Activated CD4-positive, alpha-beta memory T cell treated with anti-CD3 and anti-CD28 coated beads for 36 hours (primary cell): ENCODE measurements around the gene EML1. TPM values are rescaled to one million over a fixed set of nuclear protein-coding genes. Genes with fewer than 3 reads are reported as not detected.

ENCODE experiments used
- CTCF ChIA-PET: fragments of 350-600 bp; sonication (Branson Sonifier 250); formaldehyde crosslinking; loops from one replicate; lab custom pipeline; 2021; ENCODE audit warnings: antibody characterized with exemption, inconsistent platforms; lab: Charles Lee
- POLR2A ChIA-PET: fragments of 350-600 bp; sonication (Branson Sonifier 250); formaldehyde crosslinking; loops from one replicate; lab custom pipeline; 2021; ENCODE audit warnings: antibody characterized with exemption; lab: Charles Lee
- DNase-seq: peaks from one replicate; pipeline ENCODE4 v3.0.0-alpha.2; 2020
- H3K27ac Mint-ChIP-seq: one replicate; pipeline ENCODE4 v1.8.0; 2021; ENCODE audit warnings: mixed read lengths
- H3K27me3 Mint-ChIP-seq: one replicate; pipeline ENCODE4 v1.8.0; 2021; ENCODE audit warnings: mixed read lengths
- H3K36me3 Mint-ChIP-seq: one replicate; pipeline ENCODE4 v1.8.0; 2021; ENCODE audit warnings: mixed read lengths
- H3K4me1 Mint-ChIP-seq: one replicate; pipeline ENCODE4 v1.8.0; 2021; ENCODE audit warnings: low read depth, mixed read lengths
- H3K4me3 Mint-ChIP-seq: one replicate; pipeline ENCODE4 v1.8.0; 2021; ENCODE audit warnings: mild to moderate bottlenecking, mixed read lengths
- H3K9me3 Mint-ChIP-seq: one replicate; pipeline ENCODE4 v1.8.0; 2021; ENCODE audit warnings: mixed read lengths
- intact Hi-C: fragments of 100-400 bp; cut with micrococcal nuclease; formaldehyde crosslinking; loops from one replicate; pipeline ENCODE4 v1.15.1; 2023
- total RNA-seq, 2 experiments: library from RNA; stranded (reverse); gene quantifications; one replicate each; pipeline ENCODE4 v1.2.3, GENCODE V29; 2021

EML1 gene
- total RNA-seq, 2 experiments from 2014 or later = 1.5 to 1.9 TPM

DNA sequence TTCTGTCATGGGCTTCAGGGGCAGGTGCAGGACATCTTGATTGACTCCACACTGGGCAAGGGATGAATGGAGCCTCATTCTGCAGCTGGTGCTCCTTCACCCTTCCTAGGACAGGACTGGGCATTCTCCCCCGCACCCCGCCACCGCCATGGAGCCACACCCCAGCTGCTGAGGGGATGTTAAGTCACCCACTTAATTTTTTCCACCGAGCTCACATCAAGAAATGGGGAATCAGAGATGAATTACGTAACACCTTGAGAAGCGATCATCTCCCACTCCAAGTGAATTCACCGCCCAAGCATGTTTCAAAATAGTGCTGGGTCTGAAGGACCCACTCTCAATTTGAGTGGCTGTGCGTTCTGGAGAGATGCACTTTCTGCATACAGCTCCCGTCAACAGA, 94.2 kb downstream of the EML1 start:
- no peak overlapping the region for H3K27ac Mint-ChIP-seq
- POLR2A ChIA-PET = no interaction called here
- no peak overlapping the region for H3K4me3 Mint-ChIP-seq
- peaks cover 4% of the 10 kb centered on the region for H3K27me3 Mint-ChIP-seq
- no peaks in the 10 kb centered on the region for H3K36me3 Mint-ChIP-seq
- no peak for DNase-seq
- H3K4me1 Mint-ChIP-seq = no peaks in the 10 kb centered on the region
- intact Hi-C loops = loop anchor here (5.0 kb wide), 1 partner anchor 365 kb away; no protein-coding TSS in a partner anchor
- CTCF ChIA-PET = interaction anchor here (0.7 to 7.8 kb wide), 6 partner anchors 11 to 204 kb away, joined by 3 to 83 read pairs (median 4); no protein-coding TSS in a partner anchor
- no peaks in the 10 kb centered on the region for H3K9me3 Mint-ChIP-seq

- Mint-ChIP-seq H3K9me3 (no peaks in the 10 kb centered on the region), H3K27ac (no peak overlapping the region), H3K4me3 (no peak overlapping the region), H3K36me3 (no peaks in the 10 kb centered on the region), H3K27me3 (peaks cover 8% of the 10 kb centered on the region), H3K4me1 (no peaks in the 10 kb centered on the region)
- ChIA-PET CTCF (interaction anchor here (0.7 to 7.8 kb wide), 7 partner anchors 9 to 205 kb away, joined by 3 to 83 read pairs (median 4); no protein-coding TSS in a partner anchor), POLR2A (no interaction called here)
- DNase-seq = no peak
- intact Hi-C loops = loop anchor here (5.0 kb wide), 1 partner anchor 366 kb away; no protein-coding TSS in a partner anchor
Observed at GRCh38 chr14:99888149-99888548, 94.9 kb downstream of the EML1 start.

- ChIA-PET POLR2A (no interaction called here), CTCF (interaction anchor here (1.2 to 7.8 kb wide), 4 partner anchors 8 to 160 kb away, joined by 3 to 83 read pairs (median 4); no protein-coding TSS in a partner anchor)
- peaks cover 10% of the 10 kb centered on the region for H3K27me3 Mint-ChIP-seq
- H3K36me3 Mint-ChIP-seq = no peaks in the 10 kb centered on the region
- no peak for DNase-seq
- H3K4me1 Mint-ChIP-seq = no peaks in the 10 kb centered on the region
- intact Hi-C loops = loop anchor here (5.0 kb wide), 1 partner anchor 367 kb away; no protein-coding TSS in a partner anchor
- H3K27ac Mint-ChIP-seq = no peak overlapping the region
- H3K4me3 Mint-ChIP-seq = no peak overlapping the region
- no peaks in the 10 kb centered on the region for H3K9me3 Mint-ChIP-seq
Observed at GRCh38 chr14:99889268-99889667, 96.1 kb downstream of the EML1 start.

GRCh38 chr14:99891266-99891665, 98.1 kb downstream of the EML1 start:
- H3K4me3 Mint-ChIP-seq = no peak overlapping the region
- peaks cover 11% of the 10 kb centered on the region for H3K27me3 Mint-ChIP-seq
- no peaks in the 10 kb centered on the region for H3K9me3 Mint-ChIP-seq
- H3K27ac Mint-ChIP-seq = no peak overlapping the region
- H3K4me1 Mint-ChIP-seq = no peaks in the 10 kb centered on the region
- H3K36me3 Mint-ChIP-seq = no peaks in the 10 kb centered on the region
- intact Hi-C loops = no loop called here
- POLR2A ChIA-PET = no interaction called here
- no peak for DNase-seq
- CTCF ChIA-PET = interaction anchor here (1.6 kb wide), 2 partner anchors 7 to 204 kb away, joined by 4 read pairs; no protein-coding TSS in a partner anchor

- intact Hi-C loops = no loop called here
- CTCF ChIA-PET = interaction anchor here (0.7 to 1.6 kb wide), 3 partner anchors 55 to 204 kb away, joined by 3 to 4 read pairs (median 4); no protein-coding TSS in a partner anchor
Observed at GRCh38 chr14:99891900-99892299, 98.7 kb downstream of the EML1 start.

DNA sequence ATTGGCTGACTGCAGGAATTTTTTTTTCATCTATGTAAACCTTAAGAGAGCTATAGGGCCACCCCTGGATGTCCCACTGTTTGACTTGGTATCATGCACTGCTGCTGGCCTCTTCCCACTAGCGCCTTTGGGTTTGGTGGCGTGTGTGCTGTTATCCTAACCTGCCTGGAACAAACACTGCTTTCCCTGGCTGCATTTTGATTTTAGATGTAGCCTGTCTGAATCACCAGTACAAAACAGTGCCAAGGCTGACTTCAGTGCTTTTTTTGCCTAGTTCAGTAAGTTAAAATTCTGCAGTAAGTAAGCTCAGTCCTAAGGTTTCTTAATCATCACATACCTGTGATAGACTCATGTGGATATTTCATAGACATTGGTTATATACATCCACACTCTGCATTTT, 99.2 kb downstream of the EML1 start:
- intact Hi-C loops = no loop called here
- no peaks in the 10 kb centered on the region for H3K4me1 Mint-ChIP-seq
- H3K27ac Mint-ChIP-seq = no peak overlapping the region
- no peak for DNase-seq
- no peaks in the 10 kb centered on the region for H3K36me3 Mint-ChIP-seq
- H3K27me3 Mint-ChIP-seq = peaks cover 11% of the 10 kb centered on the region
- CTCF ChIA-PET = interaction anchor here (0.7 to 1.6 kb wide), 3 partner anchors 54 to 205 kb away, joined by 3 to 4 read pairs (median 4); no protein-coding TSS in a partner anchor
- POLR2A ChIA-PET = no interaction called here
- no peak overlapping the region for H3K4me3 Mint-ChIP-seq
- H3K9me3 Mint-ChIP-seq = no peaks in the 10 kb centered on the region

More at GRCh38 chr14:99891900-99892299, 98.7 kb downstream of the EML1 start:
- Mint-ChIP-seq H3K4me1 (no peaks in the 10 kb centered on the region), H3K36me3 (no peaks in the 10 kb centered on the region), H3K27ac (no peak overlapping the region), H3K4me3 (no peak overlapping the region), H3K9me3 (no peaks in the 10 kb centered on the region), H3K27me3 (peaks cover 11% of the 10 kb centered on the region)
- DNase-seq = no peak
- POLR2A ChIA-PET = no interaction called here

- Mint-ChIP-seq H3K27ac (no peak overlapping the region), H3K4me3 (no peak overlapping the region), H3K27me3 (peaks cover 14% of the 10 kb centered on the region), H3K9me3 (no peaks in the 10 kb centered on the region), H3K36me3 (no peaks in the 10 kb centered on the region), H3K4me1 (no peaks in the 10 kb centered on the region)
- ChIA-PET CTCF (interaction anchor here (0.6 to 2.3 kb wide), 6 partner anchors 8 to 1787 kb away, joined by 3 to 6 read pairs (median 4); no protein-coding TSS in a partner anchor), POLR2A (no interaction called here)
- intact Hi-C loops = no loop called here
- no peak for DNase-seq
Observed at GRCh38 chr14:99896361-99896760, 103.1 kb downstream of the EML1 start.

DNA sequence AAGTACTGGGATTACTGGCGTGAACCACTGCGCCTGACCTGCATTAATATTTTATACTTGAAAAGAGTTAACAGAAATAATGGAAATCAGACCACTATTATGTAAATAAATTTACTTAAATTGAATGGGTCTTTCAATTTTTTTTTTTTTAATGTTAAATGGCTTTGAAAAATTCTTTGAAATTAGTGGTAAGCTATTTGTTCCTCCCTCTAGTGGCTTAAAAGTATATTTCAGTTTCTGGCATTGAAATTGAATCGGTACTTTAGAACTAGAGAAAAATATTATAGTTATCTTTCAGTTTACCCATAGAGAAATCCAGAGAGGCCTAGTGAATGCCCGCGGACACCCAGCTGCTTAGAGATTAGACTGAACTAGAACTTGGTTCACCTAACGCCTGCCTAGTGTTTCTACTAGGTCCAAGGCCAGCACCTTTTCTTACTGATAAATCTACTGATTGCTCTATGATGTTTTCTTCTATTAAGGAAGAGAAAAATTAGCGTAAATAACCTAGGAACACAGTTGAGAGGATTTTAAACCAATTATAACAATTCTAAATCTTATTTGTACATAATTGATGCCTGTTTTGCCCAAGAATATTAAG, 106.5 kb downstream of the EML1 start:
- H3K36me3 Mint-ChIP-seq = no peaks in the 10 kb centered on the region
- H3K4me1 Mint-ChIP-seq = no peaks in the 10 kb centered on the region
- DNase-seq = no peak
- CTCF ChIA-PET = interaction anchor here (0.8 to 1.3 kb wide), 4 partner anchors 10 to 293 kb away, joined by 3 to 5 read pairs (median 3); no protein-coding TSS in a partner anchor
- peaks cover 6% of the 10 kb centered on the region for H3K9me3 Mint-ChIP-seq
- peaks cover 13% of the 10 kb centered on the region for H3K27me3 Mint-ChIP-seq
- intact Hi-C loops = no loop called here
- no peak overlapping the region for H3K4me3 Mint-ChIP-seq
- H3K27ac Mint-ChIP-seq = no peak overlapping the region
- POLR2A ChIA-PET = no interaction called here

DNA sequence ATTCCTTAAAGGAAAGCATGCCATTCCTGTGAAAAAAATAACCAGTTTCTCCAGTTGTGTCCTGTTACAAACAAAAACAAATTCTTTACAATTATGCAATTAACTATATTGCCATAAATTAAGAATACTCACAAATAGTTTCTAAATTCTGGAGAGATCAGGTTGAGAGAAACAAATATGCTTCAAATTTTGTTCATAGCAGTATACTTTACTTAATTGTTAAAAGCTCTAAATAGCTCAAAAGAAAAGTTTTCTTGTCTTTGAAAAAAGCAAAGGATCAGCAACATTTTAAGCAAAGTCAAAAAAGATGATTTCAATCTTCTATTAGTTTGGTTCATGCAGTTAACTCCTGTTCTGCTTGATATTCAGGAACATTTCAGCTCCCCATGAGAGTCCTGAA, 109.7 kb downstream of the EML1 start:
- CTCF ChIA-PET = interaction anchor here (0.7 kb wide), 2 partner anchors 8 to 169 kb away, joined by 3 read pairs; no protein-coding TSS in a partner anchor

DNA sequence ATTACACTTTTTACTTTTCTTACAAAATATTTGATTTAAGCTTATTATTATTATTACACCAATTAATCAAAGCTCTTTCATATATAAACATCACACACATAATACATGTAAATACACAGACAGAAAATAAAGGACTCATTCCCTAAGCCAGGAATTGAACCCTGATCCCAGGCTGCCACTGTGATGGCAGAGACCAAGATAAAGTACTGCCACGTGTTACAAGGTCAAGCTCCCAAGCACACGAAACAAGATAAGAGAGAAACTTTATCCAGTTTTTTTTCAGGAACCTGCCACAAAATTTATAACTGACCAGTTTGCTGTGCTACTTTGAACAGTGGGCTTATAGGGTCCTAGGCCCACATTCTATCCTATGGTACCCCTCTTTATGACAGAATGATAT, 111.3 kb downstream of the EML1 start:
- H3K27ac Mint-ChIP-seq = no peak overlapping the region
- H3K36me3 Mint-ChIP-seq = no peaks in the 10 kb centered on the region
- POLR2A ChIA-PET = no interaction called here
- H3K27me3 Mint-ChIP-seq = peaks cover 15% of the 10 kb centered on the region
- H3K9me3 Mint-ChIP-seq = peaks cover 6% of the 10 kb centered on the region
- DNase-seq = no peak
- H3K4me1 Mint-ChIP-seq = no peaks in the 10 kb centered on the region
- no peak overlapping the region for H3K4me3 Mint-ChIP-seq
- intact Hi-C loops = no loop called here
- CTCF ChIA-PET = interaction anchor here (1.0 to 1.2 kb wide), 2 partner anchors 8 to 43 kb away, joined by 3 to 4 read pairs; no protein-coding TSS in a partner anchor

More for the DNA sequence above, 109.7 kb downstream of the EML1 start:
- Mint-ChIP-seq H3K4me3 (no peak overlapping the region), H3K27me3 (peaks cover 15% of the 10 kb centered on the region), H3K9me3 (peaks cover 6% of the 10 kb centered on the region), H3K27ac (no peak overlapping the region), H3K36me3 (no peaks in the 10 kb centered on the region), H3K4me1 (no peaks in the 10 kb centered on the region)
- no peak for DNase-seq
- POLR2A ChIA-PET = no interaction called here
- intact Hi-C loops = no loop called here

DNA sequence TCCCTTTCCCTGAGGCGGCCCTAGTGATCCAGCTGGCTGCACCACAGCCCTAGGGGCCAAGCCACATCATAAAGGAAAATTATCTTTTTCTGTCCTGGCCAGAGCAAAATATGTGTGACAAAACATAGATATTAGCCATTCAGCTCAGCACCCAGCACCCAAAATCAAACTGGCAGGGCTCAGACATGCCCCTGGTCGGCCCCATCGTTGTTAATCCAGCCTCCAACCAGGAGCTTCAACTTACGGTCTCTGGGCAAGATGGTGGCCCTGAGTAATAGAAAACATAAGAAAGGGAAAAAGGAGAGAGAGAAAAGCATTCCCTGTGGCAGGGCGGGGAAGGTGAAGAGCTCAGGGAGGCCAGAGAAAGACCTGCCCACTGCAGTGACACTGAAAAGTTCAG, 111.9 kb downstream of the EML1 start:
- H3K27me3 Mint-ChIP-seq = peaks cover 15% of the 10 kb centered on the region
- H3K36me3 Mint-ChIP-seq = no peaks in the 10 kb centered on the region
- POLR2A ChIA-PET = no interaction called here
- CTCF ChIA-PET = no interaction called here
- intact Hi-C loops = no loop called here
- H3K4me1 Mint-ChIP-seq = no peaks in the 10 kb centered on the region
- no peak overlapping the region for H3K27ac Mint-ChIP-seq
- no peak overlapping the region for H3K4me3 Mint-ChIP-seq
- H3K9me3 Mint-ChIP-seq = peaks cover 6% of the 10 kb centered on the region
- no peak for DNase-seq

DNA sequence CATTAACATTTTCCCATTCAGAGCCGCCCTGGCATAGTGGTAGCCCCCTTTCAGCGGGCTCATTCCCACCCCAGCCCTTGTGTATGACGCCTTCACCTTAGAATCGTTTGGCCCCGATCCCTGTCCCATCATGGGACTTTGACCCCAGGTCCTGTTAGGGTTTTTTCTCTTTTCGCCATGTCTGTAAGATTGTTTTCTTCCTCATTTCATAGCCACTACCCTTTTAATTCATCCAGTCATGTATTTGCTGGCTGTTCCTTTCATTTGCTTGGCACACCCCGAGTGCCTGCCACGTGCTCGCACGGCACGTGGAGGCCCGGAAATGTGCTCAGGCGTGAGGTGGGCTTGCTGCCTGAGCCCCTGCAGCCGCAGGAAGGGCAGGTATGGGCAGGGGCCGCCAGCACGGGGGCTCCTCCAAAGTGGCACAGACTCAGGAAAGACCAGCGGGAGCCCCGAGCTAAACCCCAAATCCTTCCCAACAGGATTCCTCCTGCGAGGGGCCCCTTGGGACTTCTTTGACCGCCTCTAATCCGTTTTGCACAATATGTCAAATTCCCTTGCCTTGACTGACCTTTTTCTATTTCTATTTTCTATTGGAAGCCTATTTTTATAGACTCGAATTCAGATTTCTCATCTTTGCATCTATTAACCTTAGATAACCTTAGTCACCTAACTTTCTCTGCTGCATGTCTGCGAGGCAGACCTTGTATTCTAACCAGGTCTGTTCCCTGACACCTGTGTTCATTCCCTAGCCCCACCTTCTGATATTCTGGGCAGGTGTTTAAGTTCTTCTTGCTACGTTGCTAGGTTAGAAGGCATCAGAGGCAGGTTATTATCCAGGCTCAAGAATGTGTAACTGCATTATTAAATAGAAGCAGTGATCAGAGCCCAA, 114.8 kb downstream of the EML1 start:
- Mint-ChIP-seq H3K4me1 (no peaks in the 10 kb centered on the region), H3K27me3 (peaks cover 10% of the 10 kb centered on the region), H3K36me3 (no peaks in the 10 kb centered on the region), H3K9me3 (peaks cover 4% of the 10 kb centered on the region), H3K27ac (no peak overlapping the region), H3K4me3 (no peak overlapping the region)
- POLR2A ChIA-PET = no interaction called here
- no peak for DNase-seq
- intact Hi-C loops = no loop called here
- CTCF ChIA-PET = no interaction called here
